Measurements from ENCODE around the gene LAMB1.

LAMB1 gene

DNA sequence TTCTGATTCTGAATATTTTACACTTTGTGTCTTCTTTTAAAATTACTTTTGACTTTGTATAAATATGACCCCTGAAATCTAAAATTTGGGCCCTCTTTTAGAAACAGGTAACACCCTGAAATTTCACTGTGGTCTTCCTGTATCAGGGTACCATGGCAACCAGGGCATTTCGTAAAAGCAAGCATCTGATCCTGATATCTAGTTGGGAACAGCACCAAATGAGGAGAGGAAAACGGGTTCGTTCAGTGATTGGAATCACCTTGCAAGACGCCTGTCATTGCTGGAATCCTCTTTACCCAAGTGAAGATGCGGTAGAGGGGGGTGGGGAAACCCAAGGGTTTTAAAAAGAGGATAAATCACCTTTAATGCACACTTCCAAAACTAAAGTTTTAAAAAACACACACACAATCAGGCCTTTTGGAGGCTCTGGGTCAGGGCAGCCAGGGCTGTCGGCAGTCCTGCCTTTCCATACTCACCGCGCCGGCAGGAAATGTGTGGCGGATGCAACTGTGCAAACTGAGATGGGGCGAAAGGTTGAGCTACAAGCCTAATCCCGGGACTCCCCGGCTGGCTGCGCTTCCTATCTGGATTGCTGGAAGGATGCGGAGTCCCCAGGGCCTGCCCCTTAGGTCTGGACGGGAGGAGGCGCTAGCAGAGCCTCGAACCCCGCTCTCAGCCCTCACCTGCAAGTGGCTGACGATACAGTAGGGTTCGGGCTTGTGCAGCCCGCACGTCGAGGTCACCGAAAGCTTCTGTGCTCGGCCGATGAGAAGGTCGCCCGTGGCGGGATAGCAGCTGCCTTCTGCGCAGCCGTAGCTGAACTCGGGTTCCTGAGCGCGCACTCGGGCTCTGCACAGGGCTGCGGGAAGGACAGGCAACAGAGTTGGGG lies 1.8 kb downstream of the LAMB1 start:
- no peak for DNase-seq (ENCODE audit: extremely low spot score, insufficient read length, low read depth)
- FAIRE-seq = no peak

DNA sequence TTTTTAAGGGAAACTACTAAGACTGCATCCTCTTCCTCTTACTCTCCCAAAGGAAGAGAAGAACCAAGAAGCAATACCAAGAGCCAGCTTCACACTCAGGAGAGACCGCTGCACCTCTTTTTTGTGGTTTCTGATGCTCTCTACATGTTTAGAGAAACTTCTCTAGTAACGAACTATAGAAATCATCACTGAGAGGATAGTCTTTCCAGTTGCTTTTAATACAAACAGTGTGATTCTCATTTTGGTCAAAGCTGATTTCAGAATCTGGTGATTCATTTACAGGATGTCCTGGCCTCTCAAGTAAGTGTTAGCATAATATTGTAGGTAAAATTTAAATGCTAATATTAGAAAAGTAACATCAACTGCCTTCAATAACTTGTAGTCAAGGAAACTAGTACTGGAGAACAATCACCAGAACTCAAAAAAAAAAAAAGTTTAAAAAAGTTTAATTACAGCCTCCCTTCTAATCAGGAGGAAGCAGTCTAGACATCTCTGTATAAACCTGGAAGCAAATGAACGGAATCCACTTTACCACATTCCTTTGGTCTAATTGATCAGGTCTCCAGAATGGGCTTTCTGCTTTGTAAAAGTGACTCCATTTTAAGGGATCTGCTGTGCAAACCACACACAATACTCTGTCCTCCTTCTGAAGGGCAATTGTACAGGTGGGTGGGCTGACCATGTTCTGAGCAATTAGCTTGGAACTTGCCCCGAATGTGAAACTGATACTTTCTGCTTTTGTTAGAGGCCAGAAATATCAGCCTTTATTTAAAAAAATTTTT lies 3.0 kb downstream of the LAMB1 start:
- no peak for DNase-seq (ENCODE audit: extremely low spot score, insufficient read length, low read depth)
- no peak for FAIRE-seq

DNA sequence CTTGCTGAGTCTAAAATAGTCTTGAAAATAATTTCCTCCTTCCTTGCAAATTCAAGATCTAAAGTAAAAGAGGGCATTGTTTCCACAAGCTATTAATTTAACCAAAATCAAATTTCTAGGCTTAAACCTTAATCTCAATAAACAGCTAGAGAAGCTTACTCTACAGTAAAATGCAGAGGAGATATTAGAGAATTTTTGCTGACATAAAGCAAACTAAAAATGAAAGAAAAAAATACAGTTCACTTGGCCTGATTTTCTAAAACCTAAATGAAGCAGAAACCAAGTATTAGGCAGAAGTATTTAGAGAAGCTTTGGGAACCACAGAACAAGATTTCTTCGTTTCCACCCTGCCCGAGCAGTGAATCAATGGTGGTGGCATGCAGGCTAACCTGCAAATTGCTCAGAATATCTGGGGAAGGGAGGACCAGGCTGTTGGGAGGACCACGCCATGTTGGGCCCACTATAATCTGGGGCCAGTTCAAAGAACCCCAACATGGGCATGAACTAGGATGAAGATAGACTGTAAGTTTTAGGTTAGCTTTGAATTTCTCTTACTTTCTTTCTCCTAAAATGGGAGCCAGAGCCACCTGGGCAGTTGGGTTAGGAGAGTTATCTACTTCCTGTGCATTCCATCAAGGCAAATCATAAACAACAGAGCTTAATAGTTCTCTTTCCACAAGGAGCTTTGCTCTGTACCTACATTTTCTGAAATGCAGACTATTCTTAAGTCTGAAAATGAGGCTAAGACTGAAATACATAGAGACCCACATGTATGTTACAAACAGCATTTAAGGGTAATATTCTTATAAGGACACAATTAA lies 4.1 kb downstream of the LAMB1 start:
- DNase-seq (ENCODE audit: extremely low spot score, insufficient read length, low read depth) (no peak), FAIRE-seq (no peak)

DNA sequence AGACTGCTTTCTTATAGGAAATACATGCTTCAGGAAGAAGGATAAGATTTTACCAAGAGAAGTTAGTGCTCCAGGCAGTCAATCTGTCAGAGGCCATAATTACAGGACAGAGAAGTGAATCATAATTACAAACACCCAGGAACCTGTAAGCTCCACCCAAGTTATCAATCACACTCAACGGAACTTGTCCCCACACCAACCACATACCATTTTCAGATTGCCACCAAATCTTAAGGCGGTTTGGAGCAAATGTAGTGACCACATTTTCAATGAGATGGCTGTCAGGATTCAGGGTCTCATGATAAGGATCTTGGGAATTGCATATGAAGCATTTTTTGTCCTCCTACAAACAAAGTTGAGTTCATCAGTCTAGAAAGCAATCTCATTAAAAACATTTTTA lies 4.8 kb downstream of the LAMB1 start:
- DNase-seq (ENCODE audit: extremely low spot score, insufficient read length, low read depth) (no peak), FAIRE-seq (no peak)

DNA sequence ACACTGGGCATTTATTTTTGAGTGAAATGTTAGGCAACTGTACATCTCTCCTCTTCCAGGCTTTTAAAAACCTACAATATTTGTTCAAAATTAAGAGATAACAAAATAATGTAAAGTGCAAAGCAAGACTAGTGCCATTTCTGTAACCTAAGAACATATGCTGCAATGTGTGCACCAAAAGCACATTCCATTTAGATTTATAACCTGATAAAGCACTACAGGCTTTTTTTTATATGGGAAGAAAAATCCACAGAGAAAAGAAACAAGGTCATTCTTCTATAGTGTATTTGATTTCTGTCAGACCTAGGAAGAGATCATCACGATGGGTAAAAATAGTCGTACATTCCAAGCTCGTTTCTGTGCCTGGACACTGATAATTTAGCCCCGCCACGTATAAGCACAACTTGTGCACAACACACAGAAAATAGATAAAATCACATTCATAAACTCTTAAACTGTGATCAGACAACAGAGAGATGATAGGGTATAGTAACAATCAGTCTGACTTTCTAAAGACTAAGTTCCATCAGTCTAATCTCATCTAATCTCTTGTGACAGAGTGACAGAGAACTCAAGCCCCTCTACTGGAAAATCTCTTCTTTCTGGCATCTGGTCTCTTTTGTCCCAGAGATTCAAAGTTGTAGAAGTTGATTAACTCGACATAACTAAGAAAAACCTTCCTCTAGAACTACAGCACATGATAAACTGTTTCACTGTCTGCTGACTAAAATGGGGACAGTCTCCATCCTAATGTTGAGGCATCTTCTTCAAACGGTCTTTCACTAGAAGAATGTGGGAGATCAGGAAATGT lies 6.7 kb downstream of the LAMB1 start:
- no peak for FAIRE-seq
- DNase-seq (ENCODE audit: extremely low spot score, insufficient read length, low read depth) = no peak

DNA sequence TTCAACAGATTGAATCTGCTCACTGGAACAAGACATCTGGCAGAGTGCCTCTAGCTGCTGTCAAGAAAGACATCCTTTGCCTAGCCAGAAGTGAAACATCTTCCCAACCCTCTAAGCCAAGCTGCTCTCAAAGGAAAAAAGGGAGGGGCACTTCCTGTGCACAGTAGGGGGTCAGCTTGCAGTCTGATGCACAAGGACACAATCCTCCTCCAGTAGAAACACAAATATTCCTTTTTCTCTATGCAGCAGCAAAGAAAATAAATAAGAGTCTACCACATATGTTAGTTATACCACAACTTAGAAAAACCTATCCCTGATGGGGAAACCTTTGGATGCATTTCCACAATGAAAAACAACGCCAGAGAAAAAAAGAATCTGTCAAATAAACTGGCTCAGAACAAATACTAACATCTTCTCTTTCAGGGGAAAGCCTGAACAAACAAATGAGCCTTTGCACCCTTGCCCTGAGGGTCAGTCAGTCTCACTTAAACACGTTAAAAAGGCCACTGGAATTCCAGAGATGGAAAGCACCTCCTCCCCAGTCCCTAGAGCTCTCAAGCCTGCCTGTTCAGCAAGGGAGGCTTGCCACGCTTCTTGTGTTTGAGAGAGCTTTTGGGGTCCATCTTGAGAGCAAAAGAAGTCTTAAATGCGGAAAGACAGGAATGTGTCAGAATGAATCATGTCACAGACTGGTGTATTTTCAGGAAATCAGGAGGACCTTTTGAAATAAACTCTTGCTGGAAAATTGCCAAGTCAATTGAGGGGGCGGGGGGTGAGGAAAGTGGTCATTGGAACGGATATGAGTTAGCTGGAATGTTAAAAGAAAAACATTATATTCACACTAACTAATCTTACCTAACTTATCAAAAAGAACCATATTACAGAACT lies 7.5 kb downstream of the LAMB1 start:
- DNase-seq (ENCODE audit: extremely low spot score, insufficient read length, low read depth) = no peak
- no peak for FAIRE-seq

DNA sequence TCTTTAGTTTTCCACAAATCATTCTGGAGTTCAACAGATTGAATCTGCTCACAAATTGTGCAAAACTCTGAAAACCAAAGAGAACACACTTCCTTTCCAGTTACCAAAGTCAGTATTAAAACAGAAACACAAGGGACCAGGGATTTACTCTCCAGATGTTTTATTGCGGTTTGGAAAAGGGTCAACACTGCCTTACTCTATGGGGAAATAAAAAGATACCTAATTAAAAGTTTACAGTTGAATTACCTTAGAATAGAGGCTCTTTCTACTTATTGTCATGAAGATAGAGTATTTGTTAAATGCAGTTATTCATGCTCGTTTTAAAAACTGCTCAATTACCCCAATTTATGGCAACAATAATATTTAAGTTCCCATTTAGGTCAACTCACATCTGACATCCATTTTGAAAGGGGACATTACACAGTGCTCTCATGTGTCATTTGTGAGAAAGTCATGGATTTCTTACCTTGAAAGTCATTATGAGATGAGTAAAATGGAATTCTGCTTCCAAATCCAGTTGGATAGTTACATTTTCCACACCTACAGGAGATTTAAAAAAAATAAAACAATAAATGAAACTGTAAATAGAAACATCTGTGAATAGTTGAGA lies 8.4 kb downstream of the LAMB1 start:
- no peak for FAIRE-seq
- no peak for DNase-seq (ENCODE audit: extremely low spot score, insufficient read length, low read depth)

DNA sequence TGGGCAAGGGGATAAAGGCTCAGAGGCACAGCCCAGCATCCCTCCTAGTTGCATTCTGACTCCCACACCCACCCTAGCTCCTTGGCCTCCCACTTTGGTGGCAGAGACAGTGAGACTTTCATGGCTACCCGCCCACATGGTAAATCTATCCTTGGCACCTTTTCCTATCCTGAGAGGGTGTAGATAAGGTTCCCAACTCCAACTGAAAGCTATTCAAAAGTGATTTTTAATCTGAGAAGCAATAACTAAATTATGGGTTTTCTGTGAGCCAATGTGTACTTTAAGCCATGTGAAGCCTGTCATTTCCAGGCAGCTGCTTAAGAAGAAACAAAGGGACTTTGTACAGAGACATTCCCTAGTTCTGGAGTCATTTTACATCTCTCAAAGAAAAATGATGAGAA lies 9.1 kb downstream of the LAMB1 start:
- FAIRE-seq (no peak), DNase-seq (ENCODE audit: extremely low spot score, insufficient read length, low read depth) (no peak)

DNA sequence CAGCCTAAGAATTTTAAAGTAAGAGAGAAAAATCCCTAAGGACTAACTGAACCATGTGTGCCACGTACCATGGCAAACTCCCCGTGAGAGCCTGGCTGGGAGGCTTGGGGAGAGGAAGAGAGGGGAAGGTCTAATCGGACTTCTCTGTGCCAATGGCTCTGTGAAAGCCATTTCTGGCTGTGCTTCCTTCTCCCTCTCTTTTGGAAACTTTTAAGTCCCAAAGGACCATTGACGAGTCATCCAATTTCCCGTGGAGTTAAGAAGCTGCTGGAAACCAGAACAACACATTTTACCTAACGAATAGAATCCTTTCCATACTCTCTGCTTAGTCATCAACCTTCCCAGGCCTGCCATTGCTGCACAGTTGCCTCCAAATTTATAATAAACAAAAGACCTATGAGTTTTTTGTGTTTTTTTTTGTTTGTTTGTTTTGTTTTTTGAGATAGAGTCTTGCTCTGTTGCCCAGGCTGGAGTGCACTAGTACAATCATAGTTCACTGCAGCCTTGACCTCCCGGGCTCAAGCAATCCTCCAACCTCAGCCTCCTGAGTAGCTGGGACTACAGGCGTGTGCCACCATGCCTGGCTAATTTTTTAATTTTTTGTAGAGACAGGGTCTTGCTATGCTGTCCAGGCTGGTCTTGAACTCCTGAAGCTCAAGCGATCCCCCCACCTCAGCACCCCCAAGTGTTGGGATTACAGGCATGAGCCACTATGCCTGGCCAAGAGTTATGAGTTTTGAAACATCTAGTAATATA lies 13.2 kb downstream of the LAMB1 start:
- FAIRE-seq (no peak), DNase-seq (ENCODE audit: extremely low spot score, insufficient read length, low read depth) (no peak)

DNA sequence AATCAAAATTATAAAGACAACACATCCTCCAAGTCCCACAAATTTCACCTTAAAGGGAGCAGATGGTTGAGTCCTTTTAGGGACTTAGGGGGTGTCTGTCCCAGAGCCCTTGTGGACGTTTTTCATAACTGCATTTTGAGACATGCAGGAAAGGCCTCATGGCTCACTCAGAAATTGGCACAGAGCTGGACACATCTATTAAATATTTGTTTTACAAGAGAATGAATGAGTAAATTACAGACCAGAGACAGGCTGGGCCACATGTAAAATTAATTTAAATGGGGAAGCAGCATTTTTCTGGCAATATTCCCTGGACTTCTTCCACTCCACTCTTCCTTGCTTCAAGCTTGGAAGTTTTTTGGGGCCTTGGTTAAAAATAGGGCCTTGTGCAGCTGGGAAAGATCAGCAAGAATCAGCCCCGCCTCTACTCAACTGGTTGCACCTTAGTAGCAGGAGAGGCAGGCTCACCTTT lies 20.0 kb downstream of the LAMB1 start:
- DNase-seq (ENCODE audit: extremely low spot score, insufficient read length, low read depth) = no peak
- no peak for FAIRE-seq

DNA sequence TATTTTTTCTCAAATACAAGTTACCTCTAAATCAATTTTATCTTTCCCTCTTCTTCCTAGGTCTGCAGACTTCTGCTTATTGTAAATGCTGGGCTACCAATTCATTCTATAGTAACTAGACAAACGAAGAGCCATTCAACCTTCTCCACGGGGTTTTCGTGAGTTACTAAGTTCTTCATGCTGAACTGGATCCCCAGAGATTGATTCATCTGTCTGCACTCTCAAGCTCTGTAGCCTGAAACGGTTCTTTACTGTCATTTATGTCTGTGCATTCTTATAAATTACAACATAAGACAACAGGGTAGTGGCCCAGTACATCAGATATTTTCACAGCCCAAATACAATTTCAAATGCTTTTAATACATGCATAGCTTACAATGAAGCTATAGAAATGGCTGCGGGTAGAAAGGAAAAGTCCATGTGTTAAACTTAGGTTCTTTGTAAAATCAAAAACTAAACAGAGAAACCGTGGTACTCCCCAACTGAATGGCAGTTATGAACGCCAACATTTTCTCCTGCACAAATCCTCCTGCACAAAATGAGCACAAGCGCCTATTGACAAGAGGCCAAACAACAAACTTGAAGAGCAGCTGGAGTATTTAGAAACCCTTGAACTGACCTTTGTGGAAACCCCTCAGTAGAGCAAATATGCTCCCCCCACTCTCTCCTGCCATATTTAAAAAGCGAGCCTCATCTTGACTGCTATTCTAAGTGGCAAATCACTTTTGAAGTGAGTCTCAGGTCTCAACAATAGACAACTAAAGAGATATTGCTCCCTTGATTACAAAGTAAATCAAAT lies 20.7 kb downstream of the LAMB1 start:
- FAIRE-seq = no peak
- no peak for DNase-seq (ENCODE audit: extremely low spot score, insufficient read length, low read depth)

DNA sequence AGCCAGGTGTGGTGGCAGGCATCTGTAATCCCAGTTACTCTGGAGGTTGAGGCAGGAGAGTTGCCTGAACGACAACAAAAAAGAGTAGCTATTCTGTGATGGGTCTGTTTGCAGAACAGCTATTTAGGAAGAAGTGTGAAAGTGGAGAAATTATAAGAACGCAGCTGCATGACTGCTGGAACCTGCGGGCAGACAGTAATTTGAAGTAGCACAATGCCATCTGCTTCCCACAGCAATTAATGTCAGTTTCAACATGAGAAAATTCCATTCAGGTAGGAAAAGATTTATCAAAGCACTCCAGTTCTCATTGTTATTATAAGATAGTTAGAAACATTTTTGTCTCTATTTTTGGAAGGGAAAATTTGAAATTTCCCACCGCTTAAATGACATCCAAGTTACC lies 21.5 kb downstream of the LAMB1 start:
- FAIRE-seq = no peak
- no peak for DNase-seq (ENCODE audit: extremely low spot score, insufficient read length, low read depth)

DNA sequence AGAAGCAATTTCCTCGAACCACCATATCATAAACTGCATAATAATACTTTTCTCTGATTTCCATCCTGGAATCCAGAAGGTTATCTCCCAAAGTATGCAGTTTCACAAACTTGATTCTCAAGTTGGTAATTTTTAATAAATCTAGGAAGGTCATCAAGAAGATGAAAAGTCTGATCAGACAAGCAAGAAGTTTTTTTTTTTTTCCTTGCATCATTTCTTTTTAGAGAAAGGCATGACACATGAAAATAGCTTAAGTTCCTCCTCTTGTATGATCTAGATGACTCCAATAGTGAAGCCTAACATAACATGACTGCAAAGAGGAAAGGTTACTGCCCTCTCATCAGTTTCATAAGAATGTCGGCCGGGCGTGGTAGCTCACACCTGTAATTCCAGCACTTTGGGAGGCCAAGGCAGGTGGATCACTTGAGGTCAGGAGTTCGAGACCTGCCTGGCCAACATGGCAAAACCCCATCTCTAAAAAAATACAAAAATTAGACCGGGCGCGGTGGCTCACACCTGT lies 22.2 kb downstream of the LAMB1 start:
- no peak for DNase-seq (ENCODE audit: extremely low spot score, insufficient read length, low read depth)
- FAIRE-seq = no peak

DNA sequence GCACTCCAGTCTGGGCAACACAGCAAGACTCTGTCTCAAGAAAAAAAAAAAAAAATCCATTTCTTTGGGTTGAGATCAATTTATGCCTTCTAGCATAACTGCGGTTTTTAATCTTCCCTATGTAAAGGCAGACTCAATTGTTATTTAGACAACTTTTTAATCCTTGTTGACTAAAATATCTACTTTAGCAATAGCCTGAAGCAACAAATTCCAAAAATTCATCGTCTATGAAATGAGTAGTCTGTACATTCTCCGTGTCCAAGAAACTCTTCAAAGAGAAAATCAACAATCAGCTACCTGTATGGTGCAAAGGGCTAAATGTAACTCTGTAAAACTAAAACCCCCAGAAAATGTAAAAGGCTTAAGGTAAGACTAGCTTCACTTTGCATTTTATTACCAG lies 22.8 kb downstream of the LAMB1 start:
- DNase-seq (ENCODE audit: extremely low spot score, insufficient read length, low read depth) (no peak), FAIRE-seq (no peak)

DNA sequence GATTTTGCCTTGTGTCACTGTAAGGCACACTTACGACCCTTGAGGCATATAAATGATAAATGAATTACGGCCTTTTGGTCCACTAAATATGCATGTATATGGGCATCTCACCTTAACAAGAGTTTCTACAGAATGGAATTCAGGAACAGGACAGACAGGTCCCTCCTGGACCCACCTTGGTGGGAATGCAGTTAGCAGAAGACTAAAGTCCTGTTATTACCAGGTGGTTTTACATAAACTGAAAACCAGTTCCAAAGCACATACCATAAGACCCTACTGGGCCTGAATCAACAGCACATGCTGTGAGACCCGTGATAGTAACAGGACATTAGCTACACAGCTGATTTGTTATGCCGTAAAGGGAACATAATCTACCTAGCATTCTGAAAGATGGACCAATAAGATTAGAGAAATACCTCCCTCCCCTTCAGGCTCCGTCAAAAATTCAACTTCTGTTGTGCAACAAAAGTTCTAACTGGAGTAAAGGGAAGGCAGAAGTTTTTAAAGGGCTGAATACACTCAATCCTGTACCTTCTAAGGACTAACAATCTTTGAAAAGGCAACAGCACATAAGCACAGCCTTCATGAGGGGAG lies 24.0 kb downstream of the LAMB1 start:
- DNase-seq (ENCODE audit: extremely low spot score, insufficient read length, low read depth) = no peak
- no peak for FAIRE-seq

DNA sequence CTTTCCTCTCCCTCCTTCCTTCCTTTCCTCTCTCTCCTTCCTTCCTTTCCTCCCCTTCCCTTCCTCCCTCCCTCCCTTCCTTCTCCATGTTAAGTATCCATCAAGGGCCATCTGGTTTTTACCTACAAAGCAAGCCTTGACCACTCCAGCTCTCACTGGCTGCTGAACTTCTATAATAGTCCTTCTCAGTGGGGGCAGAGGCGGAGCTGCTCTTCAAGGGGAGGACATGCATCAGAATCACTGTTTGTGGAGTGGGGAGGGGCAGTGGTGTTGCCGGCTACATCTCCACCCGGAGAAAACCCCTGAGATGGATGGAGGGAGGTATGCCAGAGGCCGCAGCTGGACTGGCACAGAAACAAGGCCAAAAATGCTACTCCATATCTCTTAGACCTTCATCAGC lies 25.9 kb downstream of the LAMB1 start:
- FAIRE-seq (no peak), DNase-seq (ENCODE audit: extremely low spot score, insufficient read length, low read depth) (no peak)
